LNCaP clone FGC (cell line): ENCODE results near the gene NEK4.

Source experiments
- DNase-seq: peaks from one replicate; pipeline ENCODE4 v3.0.0-alpha.2; 2011; ENCODE audit warnings: low read depth
- H3K4me3 ChIP-seq: 2 replicates; pipeline ENCODE4 v1.5.1; 2011; ENCODE audit warnings: mild to moderate bottlenecking, low read depth, low read length, control low read depth
- CTCF ChIP-seq: IDR thresholded peaks from 2 replicates; pipeline ENCODE4 v1.5.1; 2012; ENCODE audit warnings: mild to moderate bottlenecking; ENCODE audit not compliant: control insufficient read depth, insufficient read depth; ENCODE audit errors: extremely low read depth

NEK4 gene

DNA sequence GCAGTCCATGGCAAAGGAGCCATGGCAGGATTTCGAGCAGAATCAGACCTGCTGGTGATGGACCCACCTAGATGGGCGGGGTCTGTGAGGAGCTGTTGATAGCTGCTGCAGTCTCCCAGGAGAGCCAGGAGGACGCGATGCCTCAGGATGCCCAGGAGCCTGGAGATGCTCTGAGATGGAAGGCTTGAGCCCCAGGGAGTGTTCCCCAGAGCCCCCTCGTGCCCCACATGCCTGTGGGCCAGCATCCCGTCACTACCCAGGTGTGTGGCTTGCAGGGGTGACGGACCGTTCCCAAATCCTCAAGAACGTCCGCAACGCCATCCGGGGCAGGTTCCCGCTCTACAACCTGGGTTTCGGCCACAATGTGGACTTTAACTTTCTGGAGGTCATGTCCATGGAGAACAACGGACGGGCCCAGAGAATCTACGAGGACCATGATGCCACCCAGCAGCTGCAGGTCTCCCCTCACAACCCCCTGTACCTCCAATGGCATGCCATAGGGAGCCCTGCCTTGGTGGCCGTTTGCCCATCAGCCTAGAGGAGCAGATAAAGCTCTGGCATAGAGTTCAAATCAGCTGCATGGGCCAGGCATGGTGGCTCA, 13.4 kb upstream of the NEK4 start:
- H3K4me3 ChIP-seq = no peak overlapping the region
- DNase-seq = no peak
- no peak for TF ChIP-seq CTCF

DNA sequence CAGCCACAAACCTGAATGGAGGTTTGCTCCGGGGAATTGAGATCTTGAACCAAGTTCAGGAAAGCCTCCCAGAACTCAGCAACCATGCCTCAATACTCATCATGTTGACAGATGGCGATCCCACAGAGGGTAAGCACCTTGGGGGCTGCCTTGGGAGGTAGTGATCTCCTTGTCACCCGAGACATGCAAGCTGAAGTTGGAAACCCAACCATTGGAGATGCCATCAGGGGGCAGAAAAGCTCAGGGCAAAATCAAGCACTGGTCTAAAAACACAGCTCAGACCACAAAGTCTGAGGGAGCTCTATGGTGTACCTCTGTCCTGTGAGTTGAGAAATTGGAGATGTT, 12.4 kb upstream of the NEK4 start:
- H3K4me3 ChIP-seq = no peak overlapping the region
- no peak for DNase-seq
- no peak for TF ChIP-seq CTCF

DNA sequence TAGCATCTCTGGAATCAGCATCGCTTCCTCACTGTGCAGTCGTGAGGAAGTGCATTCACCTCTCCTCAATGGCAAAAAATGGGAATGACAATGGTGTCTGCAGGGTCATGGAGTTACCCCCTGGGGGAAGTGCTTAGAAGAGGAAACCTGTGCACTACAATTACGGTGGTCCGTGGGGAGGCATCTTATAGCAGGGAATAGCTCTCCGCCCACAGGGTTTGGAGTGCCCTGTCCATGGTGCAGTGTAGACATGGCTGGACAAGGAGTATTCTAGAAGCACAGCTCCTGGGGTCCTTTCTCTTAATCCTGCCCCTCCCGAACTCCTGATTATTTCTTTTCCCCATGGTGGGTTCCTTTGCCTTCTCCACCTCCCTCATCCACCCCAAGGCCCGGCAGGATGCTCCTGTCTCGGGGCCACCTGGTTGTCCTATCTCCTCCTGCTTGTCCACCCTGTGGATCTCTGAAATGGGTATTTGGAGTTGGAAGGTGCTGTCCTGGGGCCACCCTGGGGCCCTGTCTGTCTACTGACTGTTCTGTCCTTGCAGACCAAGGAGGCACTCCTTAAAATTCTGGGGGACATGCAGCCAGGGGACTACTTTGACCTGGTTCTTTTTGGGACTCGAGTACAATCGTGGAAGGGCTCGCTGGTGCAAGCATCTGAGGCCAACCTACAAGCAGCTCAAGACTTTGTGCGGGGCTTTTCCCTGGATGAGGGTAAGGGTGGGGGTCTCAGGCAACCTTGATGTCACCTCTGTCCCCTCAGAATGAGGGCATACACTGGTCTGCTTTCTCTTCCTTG, 11.9 kb upstream of the NEK4 start:
- no peak overlapping the region for H3K4me3 ChIP-seq
- no peak for DNase-seq

DNA sequence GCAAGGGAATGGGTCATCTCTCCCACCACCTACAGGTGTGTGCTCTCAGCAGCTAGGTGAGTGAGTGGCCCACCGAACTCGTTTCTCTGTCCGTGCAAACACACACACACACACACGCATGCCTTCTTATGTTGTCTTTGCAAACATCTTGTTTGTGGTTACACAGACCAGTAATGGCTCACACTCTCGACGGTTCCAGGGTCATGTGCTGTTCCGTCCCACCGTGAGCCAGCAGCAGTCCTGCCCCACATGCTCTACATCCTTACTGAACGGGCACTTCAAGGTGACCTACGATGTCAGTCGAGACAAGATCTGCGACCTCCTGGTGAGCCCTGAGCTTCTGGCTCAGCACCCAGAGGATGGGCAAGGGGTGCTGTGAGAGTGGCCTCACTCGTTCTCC, 11.0 kb upstream of the NEK4 start:
- no peak for TF ChIP-seq CTCF
- DNase-seq = no peak
- no peak overlapping the region for H3K4me3 ChIP-seq

More for the DNA sequence above, 11.9 kb upstream of the NEK4 start:
- TF ChIP-seq CTCF = no peak

DNA sequence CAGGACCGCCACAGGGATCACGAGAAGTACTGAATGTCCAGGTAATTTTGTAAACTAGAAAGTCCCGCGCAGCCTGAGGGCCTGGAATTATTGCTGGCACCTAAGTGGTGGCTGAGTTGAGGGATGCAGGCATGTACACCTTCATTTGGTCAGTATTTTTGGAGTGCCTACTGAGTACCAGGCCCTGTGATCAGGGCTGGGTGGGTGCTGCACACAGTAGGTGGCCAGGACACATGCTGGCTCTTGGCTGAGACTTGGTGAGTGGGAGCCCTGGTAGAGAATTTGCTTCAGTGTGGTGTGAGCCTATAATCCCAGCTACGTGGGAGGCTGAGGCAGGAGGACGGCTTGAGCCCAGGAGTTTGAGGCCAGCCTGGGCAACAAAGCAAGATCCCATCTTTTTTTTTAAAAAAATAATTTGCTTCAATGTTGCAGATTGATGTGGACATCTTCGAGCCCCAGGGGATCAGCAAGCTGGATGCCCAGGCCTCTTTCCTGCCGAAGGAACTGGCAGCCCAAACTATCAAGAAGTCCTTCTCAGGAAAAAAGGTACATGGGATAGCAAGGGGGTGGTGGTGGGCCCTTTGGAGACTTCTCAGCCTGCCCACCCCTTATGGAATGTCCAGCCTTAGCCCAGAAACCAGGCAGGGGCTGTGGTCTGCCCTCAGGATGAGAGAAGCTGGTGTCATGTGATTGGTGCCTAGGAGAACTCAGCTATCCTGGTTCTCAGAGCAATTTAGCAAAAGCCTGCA, 9.3 kb upstream of the NEK4 start:
- no peak for TF ChIP-seq CTCF
- no peak overlapping the region for H3K4me3 ChIP-seq
- DNase-seq = no peak

- TF ChIP-seq CTCF = no peak
- DNase-seq = no peak
- no peak overlapping the region for H3K4me3 ChIP-seq
Observed at GRCh38 chr3:52779011-52779836, 8.5 kb upstream of the NEK4 start.
